Lung (tissue), 12 donors: ENCODE data around the gene MSTN. TPM values are rescaled to one million over a fixed set of nuclear protein-coding genes. Genes with fewer than 3 reads are reported as not detected.

Experiments
- ATAC-seq: fragments of 200-7000 bp; cut with Tn5 transposase; one replicate; pipeline ENCODE4 v1.9.1; 2020; ENCODE audit warnings: moderate number of reproducible peaks; ENCODE audit not compliant: insufficient read depth, low FRiP score
- DNase-seq, 3 donors: peaks; one replicate each; pipeline ENCODE4 v3.0.0-alpha.2; 2013 to 2017
- H3K27ac ChIP-seq, 2 donors: one replicate each; pipeline ENCODE4 v1.5.1; 2013; ENCODE audit warnings: mild to moderate bottlenecking in 2 of 2, moderate library complexity in 2 of 2, control low read depth in 1 of 2, inconsistent platforms in 1 of 2, low read depth in 1 of 2, low read length in 1 of 2
- H3K27me3 ChIP-seq, 3 donors: one replicate each; pipeline ENCODE4 v1.5.1; 2013; ENCODE audit warnings: low read length in 2 of 3; ENCODE audit not compliant: control insufficient read depth in 3 of 3, insufficient read depth in 3 of 3
- H3K36me3 ChIP-seq, 4 donors: one replicate each; pipeline ENCODE4 v1.5.1; 2013; ENCODE audit warnings: low read length in 4 of 4, mild to moderate bottlenecking in 1 of 4, moderate library complexity in 1 of 4; ENCODE audit not compliant: control insufficient read depth in 4 of 4, insufficient read depth in 4 of 4
- H3K4me1 ChIP-seq, 5 donors: one replicate each; pipeline ENCODE4 v1.5.1; 2013; ENCODE audit warnings: low read length in 5 of 5, mild to moderate bottlenecking in 2 of 5, moderate library complexity in 1 of 5; ENCODE audit not compliant: control insufficient read depth in 5 of 5, insufficient read depth in 5 of 5
- H3K4me3 ChIP-seq: one replicate; pipeline ENCODE4 v1.5.1; 2013; ENCODE audit warnings: mild to moderate bottlenecking, control low read depth, moderate library complexity
- H3K9ac ChIP-seq, 2 donors: one replicate each; pipeline ENCODE4 v1.5.1; 2013; ENCODE audit warnings: low read length in 2 of 2, control low read depth in 1 of 2; ENCODE audit not compliant: insufficient read depth in 1 of 2
- H3K9me3 ChIP-seq, 4 donors: one replicate each; pipeline ENCODE4 v1.5.1; 2013; ENCODE audit warnings: low read length in 3 of 4, mild to moderate bottlenecking in 1 of 4, moderate library complexity in 1 of 4; ENCODE audit not compliant: control insufficient read depth in 4 of 4, insufficient read depth in 3 of 4
- CTCF ChIP-seq: IDR thresholded peaks from 2 replicates; pipeline ENCODE4 v1.5.1; 2012; ENCODE audit warnings: mild to moderate bottlenecking; ENCODE audit errors: control extremely low read depth, extremely low read depth
- WGBS, 2 donors: extraction: QIAGEN DNeasy Blood & Tissue Kit; methylation state at CpG; one replicate each; pipeline ENCODE4 v1.1.7; 2013; 5-methylcytosine and 5-hydroxymethylcytosine counted together
- polyA plus RNA-seq, 2 donors: library from polyadenylated mRNA; stranded (reverse); fragments of 200-250 nt; gene quantifications; one replicate each; pipeline ENCODE4 v1.2.1, GENCODE V29; 2013
- total RNA-seq, 2 donors: library from RNA; depleted of rRNA in 1 of 2; stranded (reverse); fragments of >200 nt in 1 of 2; gene quantifications; one replicate each; pipeline ENCODE4 v1.2.1, GENCODE V29; 2014 to 2021
- donor health status: control.
- donor health status: control.
- donor health status: Bipolar disorder and iron deficiency.
- donor health status: healthy.
- donor health status: DM: yes; HTN: yes; CAD: no.

MSTN gene
- total and polyA plus RNA-seq, 4 donors: 0.05 to 0.46 (median 0.25) TPM

GRCh38 chr2:190099890-190100697, 37.6 kb upstream of the MSTN start:
- ATAC-seq (no peak), DNase-seq (no peak)
- TF ChIP-seq CTCF: no peak

GRCh38 chr2:190098851-190099250, 36.3 kb upstream of the MSTN start:
- peaks cover 0 to 5% (median 0%) of the 10 kb centered on the region in 4 donors for H3K9me3 ChIP-seq
- no peak overlapping the region for H3K4me3 ChIP-seq
- peaks cover 0 to 5% (median 0%) of the 10 kb centered on the region in 5 donors for H3K4me1 ChIP-seq
- H3K27ac ChIP-seq: no peak overlapping the region
- no peak for TF ChIP-seq CTCF
- no peaks in the 10 kb centered on the region for H3K36me3 ChIP-seq
- peak in 1 of 3 donors; percentile 29 for DNase-seq
- ATAC-seq: no peak
- no peaks in the 10 kb centered on the region for H3K27me3 ChIP-seq
- H3K9ac ChIP-seq: no peak overlapping the region

More at GRCh38 chr2:190099890-190100697, 37.6 kb upstream of the MSTN start:
- Histone ChIP-seq H3K27me3 (no peaks in the 10 kb centered on the region), H3K27ac (no peak overlapping the region), H3K9ac (no peak overlapping the region), H3K9me3 (peaks cover 0 to 5% (median 0%) of the 10 kb centered on the region in 4 donors), H3K36me3 (no peaks in the 10 kb centered on the region), H3K4me3 (no peak overlapping the region), H3K4me1 (no peaks in the 10 kb centered on the region)
- WGBS, 2 donors: 58 to 71% methylated on average over 3 of the region's 3 CpGs

GRCh38 chr2:190097115-190097514, 34.6 kb upstream of the MSTN start:
- Histone ChIP-seq H3K4me3 (no peak overlapping the region), H3K4me1 (peaks cover 0 to 8% (median 0%) of the 10 kb centered on the region in 5 donors), H3K9ac (no peak overlapping the region), H3K27ac (no peak overlapping the region), H3K36me3 (no peaks in the 10 kb centered on the region), H3K9me3 (peaks cover 0 to 5% (median 0%) of the 10 kb centered on the region in 4 donors), H3K27me3 (no peaks in the 10 kb centered on the region)
- 98 to 100% methylated on average over 1 of the region's 1 CpG for WGBS, 2 donors
- DNase-seq (no peak), ATAC-seq (no peak)
- no peak for TF ChIP-seq CTCF
